GM12801 (cell line): ENCODE data around the gene TSG101.

Experiments used
- TF ChIP-seq, protein P1 (sequence below): IDR thresholded peaks from one replicate; pipeline ENCODE4 v1.5.1; 2011; ENCODE audit warnings: control low read depth; ENCODE audit not compliant: insufficient read length; ENCODE audit errors: extremely low read depth

The TSG101 gene

GRCh38 chr11:18457450-18457849 is 69.3 kb downstream of the TSG101 start:
- TF ChIP-seq, protein P1, sequence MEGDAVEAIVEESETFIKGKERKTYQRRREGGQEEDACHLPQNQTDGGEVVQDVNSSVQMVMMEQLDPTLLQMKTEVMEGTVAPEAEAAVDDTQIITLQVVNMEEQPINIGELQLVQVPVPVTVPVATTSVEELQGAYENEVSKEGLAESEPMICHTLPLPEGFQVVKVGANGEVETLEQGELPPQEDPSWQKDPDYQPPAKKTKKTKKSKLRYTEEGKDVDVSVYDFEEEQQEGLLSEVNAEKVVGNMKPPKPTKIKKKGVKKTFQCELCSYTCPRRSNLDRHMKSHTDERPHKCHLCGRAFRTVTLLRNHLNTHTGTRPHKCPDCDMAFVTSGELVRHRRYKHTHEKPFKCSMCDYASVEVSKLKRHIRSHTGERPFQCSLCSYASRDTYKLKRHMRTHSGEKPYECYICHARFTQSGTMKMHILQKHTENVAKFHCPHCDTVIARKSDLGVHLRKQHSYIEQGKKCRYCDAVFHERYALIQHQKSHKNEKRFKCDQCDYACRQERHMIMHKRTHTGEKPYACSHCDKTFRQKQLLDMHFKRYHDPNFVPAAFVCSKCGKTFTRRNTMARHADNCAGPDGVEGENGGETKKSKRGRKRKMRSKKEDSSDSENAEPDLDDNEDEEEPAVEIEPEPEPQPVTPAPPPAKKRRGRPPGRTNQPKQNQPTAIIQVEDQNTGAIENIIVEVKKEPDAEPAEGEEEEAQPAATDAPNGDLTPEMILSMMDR, result no peak

DNA sequence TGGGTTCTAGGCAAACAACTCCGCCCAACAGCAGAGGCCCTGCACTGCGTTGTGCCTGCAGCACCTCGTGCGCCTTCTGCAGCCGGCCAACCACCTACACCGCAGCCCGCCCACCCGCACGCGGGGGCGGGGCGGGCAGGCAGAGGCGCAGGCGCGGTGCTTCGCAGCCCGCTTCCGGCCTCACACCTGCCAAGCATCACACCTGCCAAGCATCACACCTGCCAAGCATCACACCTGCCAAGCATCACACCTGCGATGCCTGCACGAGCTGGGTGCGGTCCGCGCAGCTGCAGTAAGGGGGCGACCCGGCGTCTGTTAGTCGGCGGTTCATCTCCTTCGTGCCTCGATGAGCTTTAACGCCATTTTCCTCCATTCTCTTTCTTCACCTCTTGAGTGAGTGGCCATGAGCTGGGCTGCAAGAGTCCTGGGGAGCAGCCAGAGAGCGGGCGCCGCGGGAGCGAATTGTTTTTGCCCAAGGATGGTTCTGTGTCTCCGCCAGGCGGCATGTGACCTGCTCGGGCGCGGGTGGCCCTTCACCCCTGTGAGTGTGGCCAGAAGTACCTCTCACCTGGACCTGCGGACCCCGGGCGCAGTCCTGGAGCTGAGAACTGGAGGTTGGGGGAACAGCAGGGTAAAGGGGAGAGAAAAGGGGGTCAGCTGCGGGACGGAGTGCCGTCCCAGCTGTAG is 70.9 kb downstream of the TSG101 start, which contains the start of gene LDHAL6A:
Gene LDHAL6A (plus strand): TSS at position 171 of the 687 bp plus-strand sequence. CDS start 825 bp downstream, outside the sequence.
- TF ChIP-seq, protein P1, result no peak

DNA sequence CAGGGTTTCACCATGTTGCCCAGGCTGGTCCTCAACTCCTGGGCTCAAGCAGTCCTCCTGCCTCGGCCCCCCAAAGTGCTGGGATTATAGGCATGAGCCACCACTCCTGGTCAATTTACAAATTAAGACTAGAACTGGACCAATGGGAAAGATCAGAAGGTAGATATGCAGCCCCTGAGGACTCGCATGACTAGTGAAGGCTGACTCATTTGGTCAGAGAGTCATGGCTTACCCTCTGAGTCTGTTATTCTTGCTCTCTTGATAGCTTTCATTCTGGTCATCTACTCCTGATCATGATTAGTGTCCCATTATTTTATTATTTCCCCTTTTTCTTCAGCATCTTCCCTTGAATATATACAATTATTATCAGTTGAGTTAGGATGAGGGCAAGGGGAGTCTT is 73.8 kb downstream of the TSG101 start:
- TF ChIP-seq, protein P1, result no peak

DNA sequence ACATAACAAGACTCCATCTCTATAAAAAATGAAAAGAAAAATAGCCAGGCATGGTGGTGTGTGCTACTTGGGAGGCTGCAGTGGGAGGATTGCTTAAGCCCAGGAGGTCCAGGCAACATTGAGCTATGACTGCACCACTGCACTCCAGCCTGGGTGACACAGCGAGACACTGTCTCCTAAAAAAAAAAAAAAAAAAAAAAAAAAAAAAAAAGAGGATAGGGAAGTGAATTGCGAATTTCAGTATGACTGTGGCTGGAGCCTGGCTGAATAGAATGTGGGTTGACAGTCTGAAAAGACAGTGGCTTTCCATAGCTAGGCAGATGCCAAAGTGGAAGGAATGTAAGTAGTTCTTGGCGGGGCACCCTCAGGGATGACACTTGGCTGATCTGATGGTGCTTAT is 77.5 kb downstream of the TSG101 start:
- TF ChIP-seq, protein P1, result no peak

GRCh38 chr11:18438691-18439090 is 88.1 kb downstream of the TSG101 start:
- TF ChIP-seq, protein P1, result no peak
